ENCODE results near the gene TRPM2.
"Not testable (repeated sequence)": the region's sequence is repeated elsewhere in the genome, so short reads cannot be mapped to it uniquely, and the experiment has no call there.

The TRPM2 gene

GRCh38 chr21:44335266-44336059 is 18.0 kb upstream of the TRPM2 start:
- ATAC-seq = no peak

DNA sequence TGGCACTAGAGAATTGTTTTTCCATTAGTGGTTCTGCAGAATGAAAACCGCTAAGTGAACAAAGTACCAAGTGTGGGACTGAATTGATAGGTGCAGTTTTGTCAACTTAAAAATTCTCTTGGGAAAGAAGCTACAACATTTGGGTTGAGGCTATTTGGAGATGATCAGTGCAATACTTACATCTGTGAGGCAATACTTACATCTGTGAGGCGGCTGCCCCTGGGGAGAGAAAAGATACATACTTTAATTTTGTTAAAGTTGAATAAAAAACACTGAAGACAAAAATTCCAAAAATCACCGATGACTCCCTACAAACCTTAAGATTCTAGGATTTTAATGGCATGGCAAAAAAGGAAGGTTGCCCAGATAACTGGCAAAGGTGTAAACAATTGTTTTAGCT is 16.0 kb upstream of the TRPM2 start:
- ATAC-seq = no peak

GRCh38 chr21:44337941-44338895 is 15.2 kb upstream of the TRPM2 start:
- no peak for ATAC-seq

DNA sequence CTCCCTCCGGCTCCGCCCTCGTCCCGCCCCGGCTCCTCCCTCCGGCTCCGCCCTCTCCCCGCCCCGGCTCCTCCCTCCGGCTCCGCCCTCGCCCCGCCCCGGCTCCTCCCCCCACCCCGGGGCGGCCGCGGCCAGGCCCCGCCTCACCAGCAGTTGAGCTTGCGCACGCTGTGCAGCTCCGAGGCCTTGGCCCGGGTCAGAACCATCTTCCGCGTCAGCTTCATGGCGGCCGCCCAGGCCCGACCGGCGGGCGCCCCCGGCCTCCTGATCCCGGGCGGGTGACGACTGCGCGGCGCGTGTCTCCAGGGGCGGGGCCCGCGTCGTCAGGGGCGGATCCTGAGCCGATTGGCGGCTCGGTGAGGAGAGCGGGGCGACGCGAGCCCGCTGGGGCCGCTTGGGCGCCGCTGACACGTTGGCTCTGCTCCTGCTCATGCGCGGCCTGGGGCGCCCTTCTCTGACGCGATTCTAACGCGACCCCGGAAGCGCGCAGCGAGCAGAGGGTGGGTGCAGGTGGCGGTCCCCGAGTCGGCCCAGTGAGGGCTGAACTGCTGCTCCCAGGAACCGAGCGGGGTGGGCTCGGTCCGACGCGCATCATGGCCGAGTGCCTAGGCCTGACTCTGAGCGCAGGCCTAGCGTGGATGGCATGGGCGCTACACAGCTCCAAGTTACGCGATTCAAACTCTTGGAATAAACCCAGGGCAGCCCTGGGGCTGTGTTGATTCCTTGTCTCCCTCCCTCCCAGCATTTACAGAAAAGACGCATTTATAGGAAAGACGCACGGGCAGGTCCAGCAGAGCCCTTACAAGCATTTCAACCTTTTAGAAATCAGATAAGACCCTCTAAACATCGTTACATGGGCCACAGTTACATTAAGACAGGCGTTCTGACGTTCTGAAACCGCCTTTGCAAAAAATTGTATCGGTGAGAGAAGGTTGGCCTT is 14.2 kb upstream of the TRPM2 start, which contains the start of gene CFAP410:
CFAP410 (minus strand) TSS at position 420 of the 940 bp plus-strand sequence; CDS start at position 224, 196 bp downstream.
- ATAC-seq = peak; percentile 91 to 94

GRCh38 chr21:44341726-44342458 is 11.5 kb upstream of the TRPM2 start:
- ATAC-seq = not testable (repeated sequence)

GRCh38 chr21:44342981-44343380 is 10.4 kb upstream of the TRPM2 start:
- ATAC-seq = not testable (repeated sequence)

DNA sequence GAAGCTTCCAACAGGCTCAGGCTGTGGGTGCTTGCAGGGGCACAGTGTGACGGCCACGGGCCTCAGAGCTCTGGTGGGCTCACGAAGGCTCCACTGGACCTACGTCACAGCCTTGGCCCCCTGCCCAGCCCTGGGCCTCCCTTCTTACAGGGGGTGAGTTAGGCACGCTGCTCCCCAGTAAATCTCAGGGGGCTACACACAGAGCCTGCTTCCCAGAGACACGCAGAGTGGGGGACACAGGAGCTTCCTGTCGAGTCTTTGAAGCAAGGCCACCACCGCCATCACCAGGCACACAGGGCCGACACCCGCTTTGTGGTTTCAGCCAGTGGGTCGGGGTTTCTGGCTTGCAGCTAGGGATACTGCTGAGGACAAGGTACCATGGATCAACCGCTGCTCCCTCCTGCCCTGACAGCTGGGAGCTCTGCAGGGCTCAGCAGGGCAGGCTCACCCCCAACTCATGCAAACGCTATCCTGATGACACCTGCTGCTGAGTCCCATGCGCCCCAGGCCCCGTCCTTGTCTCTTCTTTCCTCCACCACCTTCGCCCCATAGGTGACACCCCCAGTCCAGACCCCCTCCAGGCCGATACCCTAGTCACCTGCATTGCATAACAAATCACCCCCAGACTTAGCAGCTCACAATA is 8.8 kb upstream of the TRPM2 start:
- ATAC-seq = no peak

DNA sequence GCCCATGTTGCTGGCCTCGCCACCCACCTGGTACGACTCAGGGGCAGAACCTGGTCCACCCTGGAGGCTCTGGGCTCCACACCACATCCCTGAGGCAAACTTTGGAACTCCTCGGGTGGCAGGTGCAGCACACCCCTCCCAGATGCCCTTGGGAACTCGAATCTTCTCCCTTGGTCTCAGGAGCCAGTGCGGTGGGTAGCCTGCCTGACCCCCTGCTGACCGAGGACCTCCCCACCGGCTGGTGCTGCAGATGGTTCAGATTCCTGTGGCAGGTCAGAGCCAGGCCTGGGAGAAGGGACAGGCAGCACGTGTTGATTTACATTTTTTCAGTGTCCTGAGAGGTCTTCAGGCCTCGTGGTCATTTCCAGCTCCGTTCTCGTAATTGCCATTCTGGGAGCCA is 7.9 kb upstream of the TRPM2 start:
- no peak for ATAC-seq

DNA sequence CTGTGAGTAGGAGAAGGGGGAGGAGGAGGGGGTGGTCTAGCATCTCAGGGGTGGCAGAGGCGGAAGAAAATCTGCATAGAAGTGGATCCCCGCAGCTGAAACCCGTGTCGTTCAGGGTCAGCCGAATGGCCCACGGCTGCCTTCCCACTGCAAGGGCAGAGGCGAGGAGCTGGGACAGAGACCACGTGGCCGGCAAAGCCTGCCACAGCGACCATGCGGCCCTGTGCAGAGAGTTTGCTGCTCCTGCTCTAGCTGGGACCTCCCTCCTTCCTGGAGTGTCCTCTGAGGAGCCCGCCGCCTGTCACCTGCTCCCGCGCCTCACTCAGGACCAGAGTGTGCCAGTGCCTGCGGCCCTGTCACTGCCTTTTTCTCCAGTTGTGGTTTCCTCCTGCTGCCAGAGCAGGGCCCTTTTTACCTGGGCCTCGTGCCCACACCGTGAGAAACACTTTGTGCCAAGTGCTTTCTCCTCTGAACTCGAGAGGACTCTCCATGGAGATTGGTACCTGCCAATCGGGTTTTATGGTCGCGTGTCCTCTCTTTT is 5.4 kb upstream of the TRPM2 start:
- no peak for ATAC-seq

GRCh38 chr21:44348861-44349260 is 4.6 kb upstream of the TRPM2 start:
- no peak for ATAC-seq

DNA sequence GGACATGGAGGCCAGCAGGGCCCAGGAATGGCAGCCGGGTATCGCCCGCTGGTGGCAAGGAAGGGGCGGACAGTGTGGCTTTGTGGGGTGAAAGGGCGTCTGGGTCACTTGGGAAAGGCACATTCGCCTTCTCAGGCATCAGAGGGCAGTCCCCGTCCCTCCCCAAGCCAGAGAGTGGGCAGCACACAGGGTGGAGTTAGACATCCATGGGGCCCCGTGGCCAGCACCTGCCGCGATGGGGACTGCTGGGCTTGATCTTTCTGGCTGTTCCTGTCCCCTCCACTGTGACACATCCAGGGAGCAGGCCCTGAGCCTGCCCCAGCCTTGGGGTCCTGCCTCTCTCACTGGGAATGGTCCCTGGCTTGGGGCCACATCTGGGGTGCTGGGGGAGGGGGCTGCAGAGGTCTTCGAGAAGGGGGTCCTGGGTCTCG is 4.0 kb upstream of the TRPM2 start:
- no peak for ATAC-seq

- ATAC-seq = no peak
Observed at GRCh38 chr21:44349847-44350772, 3.3 kb upstream of the TRPM2 start.

DNA sequence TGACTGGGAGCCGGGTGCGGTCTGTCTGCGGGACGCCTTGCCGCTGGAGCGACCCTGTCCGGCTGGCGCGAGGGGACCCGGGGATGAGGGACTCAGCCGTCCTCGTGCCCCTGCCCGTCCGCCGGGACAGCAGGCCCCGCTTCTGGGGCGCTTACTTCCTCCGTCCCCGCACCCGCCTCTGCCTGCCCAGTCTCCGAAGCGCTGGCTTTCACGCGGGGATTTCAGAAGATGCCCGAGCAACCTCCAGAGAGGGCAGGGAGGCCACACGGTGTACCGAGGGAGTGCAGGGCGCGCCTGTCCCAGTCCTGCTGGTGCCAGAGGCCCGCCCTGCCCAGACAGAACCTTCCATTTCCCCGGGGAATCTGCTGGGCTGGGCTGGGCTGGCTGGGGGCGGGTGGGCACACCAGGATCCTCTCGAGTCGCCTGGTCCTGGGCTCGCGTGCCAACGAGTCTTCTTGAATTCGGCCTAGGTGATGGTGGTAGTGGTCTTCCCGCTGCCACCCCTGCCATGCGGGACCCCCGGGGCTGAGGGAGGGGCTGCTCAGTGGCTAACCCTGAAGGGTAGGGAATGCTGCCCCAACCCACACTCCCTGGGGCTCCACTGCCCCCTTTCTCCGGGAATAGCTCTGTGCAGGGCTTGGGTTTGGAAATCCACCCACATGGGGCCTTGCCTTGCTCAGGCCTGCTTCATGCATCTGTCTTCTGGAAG is 2.5 kb upstream of the TRPM2 start:
- ATAC-seq = no peak

DNA sequence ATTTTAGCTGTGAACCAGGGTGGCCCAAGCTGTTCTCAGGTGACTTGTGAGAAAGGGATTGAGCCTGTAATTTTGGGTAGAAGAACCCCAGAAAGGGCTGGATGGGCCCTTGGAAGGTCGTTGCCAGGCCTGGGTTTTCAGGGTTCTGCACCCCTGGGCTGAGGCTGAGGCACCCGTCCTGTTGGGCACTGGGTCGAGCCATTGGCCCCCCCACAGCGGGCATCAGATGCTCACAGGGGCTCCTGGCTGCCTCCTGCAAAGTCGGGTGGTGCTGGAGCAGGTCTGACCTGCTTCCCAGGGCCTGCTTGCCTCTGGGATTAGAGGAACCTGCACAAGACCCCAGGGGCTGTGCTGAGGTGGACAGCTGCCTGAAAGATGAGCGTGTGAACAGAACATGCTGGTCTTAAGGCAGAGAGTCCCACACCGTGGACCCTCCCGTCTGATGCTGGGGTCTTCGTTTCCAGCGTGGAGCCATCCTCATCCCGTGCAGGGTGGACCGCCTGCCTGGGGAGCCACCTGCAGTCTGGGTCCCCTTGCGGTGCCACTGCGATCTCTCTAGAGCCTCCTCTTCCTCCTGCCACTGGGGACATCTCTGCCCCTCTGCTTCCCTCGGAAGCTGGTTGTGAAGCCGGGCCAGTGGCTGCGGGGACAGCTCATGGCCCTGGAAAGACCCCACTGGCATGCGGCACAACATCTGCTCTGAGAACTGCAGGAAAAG is 1.7 kb upstream of the TRPM2 start:
- ATAC-seq = no peak

- no peak for ATAC-seq
Observed at GRCh38 chr21:44352253-44352860, 1.1 kb upstream of the TRPM2 start.

DNA sequence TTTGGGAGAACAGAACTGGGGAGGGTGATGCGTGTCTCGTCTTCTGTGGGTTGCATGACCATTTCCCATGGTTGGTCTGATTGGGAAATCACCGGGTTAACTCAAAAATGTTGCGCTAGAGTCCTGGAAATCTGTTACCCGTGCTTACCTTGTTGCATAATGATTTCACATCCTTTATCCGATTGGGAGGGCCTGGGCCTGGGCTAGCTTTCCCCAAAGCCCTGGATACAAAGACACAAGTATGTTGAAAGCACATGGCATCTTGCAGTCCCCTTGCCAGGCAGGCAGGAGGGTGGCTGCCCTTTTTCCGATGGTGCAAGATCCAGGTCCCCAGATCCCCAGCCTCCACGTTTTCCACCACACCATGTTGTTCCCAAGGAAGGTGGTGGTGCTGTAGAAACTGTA is 582 bp downstream of the TRPM2 start:
- no peak for ATAC-seq
